Glutamatergic neuron (in vitro differentiated cells): ENCODE measurements around the gene PRMT5. TPM values are rescaled to one million over a fixed set of nuclear protein-coding genes. Genes with fewer than 3 reads are reported as not detected.

Experiments
- DNase-seq: peaks from one replicate; pipeline ENCODE4 v3.0.0; 2022
- H3K27ac Mint-ChIP-seq: one replicate; pipeline ENCODE4 v1.8.0; 2020; ENCODE audit warnings: mild to moderate bottlenecking, mixed read lengths, inconsistent platforms; ENCODE audit not compliant: unreplicated experiment
- H3K27me3 Mint-ChIP-seq: one replicate; pipeline ENCODE4 v1.8.0; 2020; ENCODE audit warnings: mild to moderate bottlenecking, moderate library complexity, mixed read lengths, inconsistent platforms; ENCODE audit not compliant: unreplicated experiment
- H3K36me3 Mint-ChIP-seq: one replicate; pipeline ENCODE4 v1.8.0; 2020; ENCODE audit warnings: mild to moderate bottlenecking, mixed read lengths, inconsistent platforms; ENCODE audit not compliant: unreplicated experiment
- H3K4me1 Mint-ChIP-seq: one replicate; pipeline ENCODE4 v1.8.0; 2020; ENCODE audit warnings: mild to moderate bottlenecking, low read depth, mixed read lengths, inconsistent platforms; ENCODE audit not compliant: unreplicated experiment
- H3K4me3 Mint-ChIP-seq: one replicate; pipeline ENCODE4 v1.8.0; 2020; ENCODE audit warnings: mild to moderate bottlenecking, mixed read lengths, inconsistent platforms; ENCODE audit not compliant: unreplicated experiment
- H3K9me3 Mint-ChIP-seq: one replicate; pipeline ENCODE4 v1.8.0; 2020; ENCODE audit warnings: mild to moderate bottlenecking, moderate library complexity, mixed read lengths, inconsistent platforms; ENCODE audit not compliant: unreplicated experiment
- CTCF ChIP-seq: fragments of 200-600 bp; sonication (generic); IDR thresholded peaks from one replicate; pipeline ENCODE4 v1.5.0; 2021; ENCODE audit not compliant: partially characterized antibody, unreplicated experiment
- total RNA-seq: library from RNA; stranded (reverse); fragmentation: NEBNext Ultra II Directional; extraction: Animal tissue kit (Norgen Biotek cat#: 25700); gene quantifications from one replicate; pipeline ENCODE4 v1.2.1, GENCODE V29; 2021; ENCODE audit not compliant: unreplicated experiment

The PRMT5 gene
- total RNA-seq, 1 donor from 2014 or later, result 54.6 TPM

- H3K9me3 Mint-ChIP-seq, result no peaks in the 10 kb centered on the region
- no peak overlapping the region for H3K27ac Mint-ChIP-seq
- peaks cover 6% of the 10 kb centered on the region for H3K4me1 Mint-ChIP-seq
- H3K27me3 Mint-ChIP-seq, result peaks cover 4% of the 10 kb centered on the region
- no peak overlapping the region for H3K4me3 Mint-ChIP-seq
- no peak for DNase-seq
- H3K36me3 Mint-ChIP-seq, result no peaks in the 10 kb centered on the region
- TF ChIP-seq CTCF, result no peak
Measured at GRCh38 chr14:22903742-22904087, 25.5 kb downstream of the PRMT5 start.

- Mint-ChIP-seq H3K9me3 (no peaks in the 10 kb centered on the region), H3K4me1 (peaks cover 9% of the 10 kb centered on the region), H3K27ac (no peak overlapping the region), H3K27me3 (peaks cover 1% of the 10 kb centered on the region), H3K4me3 (no peak overlapping the region), H3K36me3 (no peaks in the 10 kb centered on the region)
- DNase-seq, result no peak
- TF ChIP-seq CTCF, result no peak
Measured at GRCh38 chr14:22901799-22902198, 27.4 kb downstream of the PRMT5 start.

- DNase-seq, result no peak
- peak overlapping the region; percentile 11 for H3K4me3 Mint-ChIP-seq
- TF ChIP-seq CTCF, result peak; percentile 28
- no peaks in the 10 kb centered on the region for H3K9me3 Mint-ChIP-seq
- peaks cover 9% of the 10 kb centered on the region for H3K4me1 Mint-ChIP-seq
- H3K36me3 Mint-ChIP-seq, result no peaks in the 10 kb centered on the region
- peak overlapping the region; percentile 44 for H3K27ac Mint-ChIP-seq
- peaks cover 1% of the 10 kb centered on the region for H3K27me3 Mint-ChIP-seq
Measured at GRCh38 chr14:22900081-22900799, 28.9 kb downstream of the PRMT5 start.

GRCh38 chr14:22898302-22899090 is 30.7 kb downstream of the PRMT5 start:
- TF ChIP-seq CTCF, result no peak
- Mint-ChIP-seq H3K4me3 (no peak overlapping the region), H3K36me3 (no peaks in the 10 kb centered on the region), H3K27ac (no peak overlapping the region), H3K9me3 (no peaks in the 10 kb centered on the region), H3K4me1 (peaks cover 13% of the 10 kb centered on the region), H3K27me3 (peaks cover 1% of the 10 kb centered on the region)
- DNase-seq, result no peak

GRCh38 chr14:22897357-22897756 is 31.8 kb downstream of the PRMT5 start:
- DNase-seq, result no peak
- Mint-ChIP-seq H3K4me3 (no peak overlapping the region), H3K36me3 (no peaks in the 10 kb centered on the region), H3K27ac (no peak overlapping the region), H3K27me3 (peaks cover 1% of the 10 kb centered on the region), H3K4me1 (peaks cover 25% of the 10 kb centered on the region), H3K9me3 (peaks cover 4% of the 10 kb centered on the region)
- no peak for TF ChIP-seq CTCF
